NCI-H1417 treated with DMSO at 0.1 percent for 48 hours (cell line): Measurements from ENCODE around the gene EPHB2.
"Not testable (repeated sequence)": the region's sequence is repeated elsewhere in the genome, so short reads cannot be mapped to it uniquely, and the experiment has no call there.

Experiments used
- DNase-seq: peaks from one replicate; lab custom pipeline; 2025; lab: John Stamatoyannopoulos, UW

Gene EPHB2

DNA sequence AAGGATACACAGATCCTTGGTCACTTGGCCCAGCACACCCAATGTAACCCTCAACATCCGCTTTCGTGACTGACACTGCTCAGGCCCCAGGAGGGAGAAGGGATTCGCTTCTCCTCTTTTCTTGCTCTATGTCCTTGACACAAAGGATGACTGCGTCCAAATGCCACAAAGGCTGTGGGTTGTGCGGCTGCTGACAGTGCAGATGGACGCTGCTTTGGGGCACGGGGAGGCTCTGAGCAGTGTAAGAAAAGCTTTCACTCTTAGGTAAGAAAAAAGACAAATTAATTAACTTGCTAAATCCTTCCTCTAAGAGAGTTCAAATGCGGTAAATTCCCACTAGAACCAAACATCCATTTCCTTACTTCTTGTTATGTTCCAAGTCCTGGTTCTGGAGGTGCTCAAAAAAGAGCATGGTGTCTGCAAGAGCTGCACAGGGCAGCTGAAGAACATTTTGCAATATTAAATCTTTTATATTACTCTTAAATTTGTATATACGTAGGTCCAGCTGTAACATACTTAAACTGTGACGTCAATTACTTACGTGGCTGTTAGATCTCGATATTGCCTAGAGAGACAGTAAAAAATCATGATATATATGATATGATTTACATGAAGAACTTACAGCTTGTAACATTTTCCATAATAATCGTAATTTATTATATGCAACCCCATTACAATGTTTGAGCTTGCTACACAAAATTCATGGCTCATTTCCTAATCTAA is 19.4 kb upstream of the EPHB2 start:
- DNase-seq = no peak

DNA sequence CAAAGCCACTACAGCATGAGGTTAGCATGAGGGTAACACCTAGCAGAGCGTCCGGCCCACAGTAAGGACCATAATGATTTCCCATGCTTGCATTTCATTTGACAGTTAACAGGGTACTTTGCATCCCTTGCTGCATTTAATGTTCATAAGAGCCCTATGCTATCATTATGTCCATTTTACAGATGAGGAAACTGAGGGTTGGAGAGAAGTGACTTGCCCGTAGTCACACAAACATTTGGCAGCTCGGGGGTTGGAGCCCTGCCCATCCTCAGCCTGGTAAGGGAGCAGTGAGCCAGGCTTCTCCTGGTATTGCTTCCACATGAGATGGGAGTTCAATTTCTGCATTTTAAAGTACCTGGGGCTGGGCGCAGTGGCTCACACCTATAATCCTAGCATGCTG is 16.5 kb upstream of the EPHB2 start:
- DNase-seq = no peak

DNA sequence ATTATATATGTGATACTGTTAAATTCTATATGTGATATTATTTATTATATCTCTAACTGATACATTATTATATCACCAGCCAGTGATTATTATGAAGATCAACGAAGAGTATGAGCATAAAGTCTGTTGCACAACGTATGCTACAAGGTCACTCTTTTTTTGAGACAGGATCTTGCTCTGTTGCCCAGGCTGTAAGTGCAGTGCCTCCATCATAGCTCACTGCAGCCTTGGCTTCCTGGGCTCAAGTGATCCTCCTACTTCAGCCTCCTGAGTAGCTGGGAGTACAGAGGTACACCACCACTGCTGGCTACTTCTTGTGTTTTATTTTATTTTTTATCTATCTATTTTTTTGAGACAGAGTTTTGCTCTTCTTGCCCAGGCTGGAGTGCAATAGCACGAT is 14.0 kb upstream of the EPHB2 start:
- no peak for DNase-seq

- no peak for DNase-seq
Observed at GRCh38 chr1:22697980-22698379, 12.7 kb upstream of the EPHB2 start.

GRCh38 chr1:22699681-22700520 is 10.7 kb upstream of the EPHB2 start:
- no peak for DNase-seq

DNA sequence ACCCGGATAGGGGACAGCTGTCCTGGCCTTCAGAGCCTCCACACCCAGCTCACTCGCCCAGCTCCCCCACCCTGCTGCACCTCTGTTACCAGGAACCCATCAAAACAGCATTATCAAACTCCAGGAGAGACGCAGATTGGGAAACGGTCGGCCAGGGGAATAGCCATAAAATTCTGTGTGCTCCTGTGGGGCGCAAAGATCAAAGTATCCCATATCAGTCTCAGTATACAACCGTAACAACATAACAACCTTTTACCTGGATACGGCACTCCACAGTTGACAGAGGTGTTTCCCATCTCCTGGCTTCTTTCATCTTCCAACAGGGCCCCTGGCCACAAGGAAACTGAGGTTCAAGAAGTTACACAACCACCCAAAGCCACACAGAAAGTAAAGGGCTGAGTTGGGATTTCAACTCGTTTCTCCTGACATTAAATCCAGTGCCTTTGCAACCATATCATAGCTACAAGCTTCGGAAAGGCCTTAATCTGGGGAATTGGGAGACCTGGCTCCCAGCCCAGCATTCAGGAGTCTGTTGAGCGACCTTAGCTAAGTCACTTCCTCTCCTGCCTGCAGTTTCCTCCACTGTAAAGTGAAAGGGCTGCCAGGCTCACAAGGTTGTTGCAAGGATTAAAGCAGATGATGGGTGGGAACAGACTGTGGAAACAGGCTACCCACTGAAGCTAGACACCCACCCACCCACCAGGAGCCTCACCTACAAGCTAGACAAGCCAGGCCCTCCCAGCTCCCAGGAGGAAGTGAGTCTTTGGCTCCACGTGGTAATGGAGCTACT is 8.1 kb upstream of the EPHB2 start:
- no peak for DNase-seq

- peak; percentile 60 for DNase-seq
Observed at GRCh38 chr1:22704440-22705067, 6.1 kb upstream of the EPHB2 start.

DNA sequence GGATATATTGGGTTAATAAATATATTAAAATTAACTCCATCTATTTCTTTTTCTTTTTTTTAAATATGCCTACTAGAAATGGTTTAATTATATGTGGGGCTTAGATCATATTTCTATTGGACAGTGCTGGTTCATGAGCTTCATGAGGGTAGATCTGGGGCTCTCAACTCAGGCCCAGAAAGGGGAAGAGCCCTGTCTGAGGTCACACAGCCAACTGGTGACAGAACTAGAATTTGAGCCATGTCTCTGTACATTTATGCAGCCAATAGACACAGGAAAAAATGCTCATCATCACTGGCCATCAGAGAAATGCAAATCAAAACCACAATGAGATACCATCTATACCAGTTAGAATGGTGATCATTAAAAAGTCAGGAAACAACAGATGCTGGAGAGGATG is 5.1 kb upstream of the EPHB2 start:
- DNase-seq = no peak

- DNase-seq = not testable (repeated sequence)
Observed at GRCh38 chr1:22706100-22706499, 4.5 kb upstream of the EPHB2 start.

GRCh38 chr1:22708777-22709176 is 1.9 kb upstream of the EPHB2 start:
- no peak for DNase-seq

DNA sequence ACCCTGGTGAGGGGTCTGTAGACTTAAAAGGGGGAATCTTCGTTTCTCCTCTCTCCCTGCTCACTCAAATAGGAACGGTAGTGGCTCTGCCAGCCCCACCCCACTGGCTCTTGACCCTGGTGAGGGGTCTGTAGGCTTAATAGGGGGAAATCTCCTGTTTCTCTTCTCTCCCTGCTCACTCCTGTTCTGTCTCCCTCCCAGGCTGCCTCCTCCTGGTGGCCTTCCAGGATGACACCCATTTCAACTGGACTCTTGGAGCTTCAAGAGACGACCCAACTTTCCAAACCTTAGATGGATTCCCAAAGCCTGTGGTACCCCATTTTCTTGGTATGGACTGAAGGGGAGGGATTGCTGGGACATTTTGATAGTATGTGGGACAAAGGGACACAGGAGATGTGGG is 1.4 kb upstream of the EPHB2 start:
- no peak for DNase-seq

DNA sequence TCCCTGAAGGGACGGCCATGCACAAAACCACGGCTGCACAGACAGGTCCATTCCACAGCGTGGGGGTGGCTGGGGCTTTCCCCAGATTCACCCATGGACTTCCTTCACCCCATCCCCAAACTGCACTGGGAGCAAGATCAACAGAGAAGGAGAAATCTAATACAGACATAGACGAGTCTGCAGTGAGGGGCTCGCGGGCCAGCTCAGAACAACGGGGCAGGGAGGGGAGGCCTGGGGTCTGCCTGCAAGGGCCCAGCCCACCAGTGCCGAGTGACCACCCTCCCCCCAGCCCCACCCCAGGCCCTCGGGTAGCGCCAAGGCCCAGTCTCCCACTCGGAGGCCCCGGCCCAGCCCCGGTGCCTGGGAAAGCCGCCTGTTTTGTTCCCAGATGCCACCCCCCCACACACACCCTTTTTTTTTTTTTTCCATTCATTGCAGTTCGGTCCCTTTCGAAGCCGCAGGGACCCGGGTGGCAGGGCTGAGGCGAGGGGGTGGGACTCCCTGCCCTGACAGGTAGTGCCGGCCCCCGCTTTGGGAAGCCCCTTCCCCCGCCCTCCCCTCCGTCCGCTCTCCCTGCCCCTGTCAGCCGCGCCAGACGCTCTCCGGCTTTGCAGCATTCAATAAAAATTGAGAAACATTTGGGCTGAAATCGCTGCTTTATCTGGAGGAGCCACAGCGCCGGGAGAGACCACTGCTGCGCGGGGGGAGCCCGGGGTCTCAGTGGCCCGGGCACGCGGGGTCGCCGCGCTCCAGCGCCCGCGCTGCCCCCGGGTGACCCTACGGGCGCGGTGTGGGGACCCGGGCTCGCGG is 543 bp upstream of the EPHB2 start:
- DNase-seq = no peak

- DNase-seq = no peak
Observed at GRCh38 chr1:22711071-22711470, 432 bp downstream of the EPHB2 start.

GRCh38 chr1:22711591-22712501 is 1.2 kb downstream of the EPHB2 start:
- DNase-seq = no peak

GRCh38 chr1:22712502-22713271 is 2.0 kb downstream of the EPHB2 start:
- no peak for DNase-seq

GRCh38 chr1:22714455-22714854 is 3.8 kb downstream of the EPHB2 start:
- no peak for DNase-seq

DNA sequence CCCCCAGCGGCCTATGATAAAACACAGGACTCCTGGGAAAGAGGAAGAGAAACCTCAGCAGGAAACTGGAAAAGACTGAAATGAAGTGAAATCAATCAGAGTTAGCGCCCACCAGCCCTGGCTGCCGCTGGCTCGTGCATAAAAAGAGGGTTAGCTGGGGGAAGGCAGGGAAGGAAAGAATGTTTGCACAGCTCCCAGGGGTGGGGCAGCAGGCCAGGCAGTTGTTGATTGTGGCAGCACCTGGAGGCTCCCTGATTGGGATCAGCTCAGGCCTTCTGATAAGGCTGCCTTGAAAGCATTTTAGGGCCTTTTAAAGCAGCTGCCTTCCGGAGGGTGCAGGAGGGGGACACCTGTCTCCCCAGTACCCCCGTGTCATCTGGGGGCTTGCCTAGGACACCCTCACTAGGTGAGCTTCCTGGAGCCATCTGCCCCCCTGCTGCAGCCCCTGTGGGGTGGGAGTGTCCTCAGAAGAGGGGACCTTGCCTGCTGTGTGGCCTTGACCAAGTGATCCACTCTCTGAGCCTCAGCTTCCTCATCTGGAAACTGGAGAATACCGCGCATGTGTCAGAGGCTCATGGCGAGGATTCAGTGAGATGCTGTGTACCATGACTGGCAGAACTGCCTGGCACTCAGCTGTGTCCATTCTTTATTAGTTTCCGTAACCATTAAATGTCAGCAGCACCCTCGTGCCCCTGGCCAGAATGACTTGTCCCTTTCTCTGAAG is 6.6 kb downstream of the EPHB2 start:
- peak; percentile 25 for DNase-seq

DNA sequence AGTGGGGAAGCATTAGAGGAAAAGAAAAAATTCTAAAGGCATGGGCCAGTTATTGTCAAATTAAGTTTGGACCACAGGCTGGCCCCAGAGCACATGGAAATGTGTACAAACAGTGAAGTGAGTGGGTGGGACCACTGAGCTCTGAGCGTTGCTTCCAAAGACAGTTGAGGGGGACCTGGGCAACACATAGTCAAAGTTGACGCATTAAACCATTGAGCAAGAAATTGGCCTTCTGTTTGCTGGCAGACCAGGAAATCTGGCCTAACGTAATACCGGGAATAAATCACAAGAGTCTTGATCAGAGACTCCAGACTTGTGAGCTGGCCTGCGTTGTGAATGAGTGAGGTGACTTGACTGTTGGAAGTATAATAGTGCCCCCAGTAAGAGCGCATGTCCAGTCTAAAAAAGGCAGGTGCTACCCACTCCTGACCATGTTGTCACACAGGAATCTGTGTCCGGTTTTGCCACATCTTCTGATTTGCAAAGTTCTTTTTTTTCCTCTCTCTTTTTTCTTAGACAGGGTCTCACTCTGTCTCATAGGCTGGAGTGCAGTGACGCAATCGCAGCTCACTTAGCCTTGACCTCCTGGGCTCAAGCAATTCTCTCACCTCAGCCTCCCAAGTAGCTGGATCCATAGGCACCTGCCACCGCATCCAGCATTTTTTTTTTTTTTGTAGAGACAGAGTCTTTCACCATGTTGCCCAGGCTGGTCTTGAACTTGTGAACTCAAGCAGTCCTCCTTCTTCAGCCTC is 10.7 kb downstream of the EPHB2 start:
- no peak for DNase-seq
